ENCODE results near the gene TREML4.

TREML4 gene

DNA sequence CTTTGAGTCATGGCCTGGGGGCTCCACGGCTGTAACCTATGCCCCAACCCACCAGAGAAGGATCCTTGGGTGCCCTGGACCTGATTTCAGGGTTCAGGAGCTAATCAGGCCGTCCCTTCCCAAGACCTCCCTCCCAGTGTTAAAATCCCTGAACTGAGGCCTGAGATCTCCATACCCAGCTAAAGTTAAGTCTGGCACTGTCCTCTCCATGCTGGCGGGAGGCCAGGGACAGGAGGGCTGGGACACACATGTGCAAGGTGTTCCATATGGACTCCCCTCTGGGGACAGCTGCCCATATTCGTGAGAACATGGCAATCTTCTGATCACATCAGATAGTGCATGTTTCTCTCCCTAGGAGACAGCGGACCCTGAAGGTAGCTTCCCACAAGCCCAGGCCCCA, 11.5 kb upstream of the TREML4 start:
- in situ Hi-C loops (cut with MboI; ENCODE audit: low pct_unique_long_range_greater_than_20kb, low sequenced_read_pairs, unreplicated experiment) = no loop called here
- DNase-seq (ENCODE audit: low spot score) = no peak
- TF ChIP-seq, protein P1, sequence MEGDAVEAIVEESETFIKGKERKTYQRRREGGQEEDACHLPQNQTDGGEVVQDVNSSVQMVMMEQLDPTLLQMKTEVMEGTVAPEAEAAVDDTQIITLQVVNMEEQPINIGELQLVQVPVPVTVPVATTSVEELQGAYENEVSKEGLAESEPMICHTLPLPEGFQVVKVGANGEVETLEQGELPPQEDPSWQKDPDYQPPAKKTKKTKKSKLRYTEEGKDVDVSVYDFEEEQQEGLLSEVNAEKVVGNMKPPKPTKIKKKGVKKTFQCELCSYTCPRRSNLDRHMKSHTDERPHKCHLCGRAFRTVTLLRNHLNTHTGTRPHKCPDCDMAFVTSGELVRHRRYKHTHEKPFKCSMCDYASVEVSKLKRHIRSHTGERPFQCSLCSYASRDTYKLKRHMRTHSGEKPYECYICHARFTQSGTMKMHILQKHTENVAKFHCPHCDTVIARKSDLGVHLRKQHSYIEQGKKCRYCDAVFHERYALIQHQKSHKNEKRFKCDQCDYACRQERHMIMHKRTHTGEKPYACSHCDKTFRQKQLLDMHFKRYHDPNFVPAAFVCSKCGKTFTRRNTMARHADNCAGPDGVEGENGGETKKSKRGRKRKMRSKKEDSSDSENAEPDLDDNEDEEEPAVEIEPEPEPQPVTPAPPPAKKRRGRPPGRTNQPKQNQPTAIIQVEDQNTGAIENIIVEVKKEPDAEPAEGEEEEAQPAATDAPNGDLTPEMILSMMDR (IDR thresholded peaks at IDR 0.05; ENCODE audit: extremely low read depth, insufficient read depth, missing control alignments) = no peak

DNA sequence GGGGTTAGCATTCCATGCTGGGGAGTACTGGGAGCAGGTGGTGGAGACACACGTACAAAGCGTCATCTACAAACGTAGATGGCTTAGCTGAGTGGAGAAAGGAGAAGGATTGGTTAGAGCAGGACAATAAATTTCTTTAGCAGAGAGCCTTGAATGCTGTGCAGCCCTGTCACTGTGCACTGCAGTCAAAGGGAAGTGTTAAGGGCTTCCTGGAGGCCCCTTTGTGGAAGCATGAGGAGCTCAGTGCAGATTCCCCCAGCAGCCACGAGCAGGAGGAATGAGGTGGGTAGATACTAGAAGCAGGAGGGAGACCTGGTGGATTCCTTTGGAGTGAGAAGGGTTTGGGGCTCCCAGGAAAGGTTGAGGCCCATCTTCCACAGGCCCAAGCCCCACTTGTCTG, 6.1 kb upstream of the TREML4 start:
- DNase-seq (ENCODE audit: low spot score) = no peak
- TF ChIP-seq, protein P1 (IDR thresholded peaks at IDR 0.05; ENCODE audit: extremely low read depth, insufficient read depth, missing control alignments) = no peak
- in situ Hi-C loops (cut with MboI; ENCODE audit: low pct_unique_long_range_greater_than_20kb, low sequenced_read_pairs, unreplicated experiment) = no loop called here

DNA sequence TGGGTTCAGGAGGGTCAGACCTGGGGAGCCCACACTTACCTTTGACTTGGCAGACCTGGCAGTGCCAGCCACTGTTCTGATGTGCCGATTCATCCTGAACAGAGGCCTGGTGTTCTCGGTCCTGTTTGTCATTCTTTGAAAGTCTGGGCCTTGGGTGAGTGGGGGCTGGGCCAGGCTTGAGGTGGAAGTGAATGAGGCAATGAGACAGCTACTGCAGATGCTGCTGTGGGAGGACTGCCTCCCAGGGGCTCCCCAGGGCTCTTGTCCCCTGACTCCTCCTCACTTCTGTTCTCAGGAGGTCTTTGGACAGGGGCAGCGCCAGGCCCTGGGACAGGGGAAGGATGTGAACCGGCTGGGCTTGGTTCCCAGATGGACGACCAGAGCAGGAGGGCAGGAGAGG, 5.6 kb upstream of the TREML4 start:
- DNase-seq (ENCODE audit: low spot score) = no peak
- in situ Hi-C loops (cut with MboI; ENCODE audit: low pct_unique_long_range_greater_than_20kb, low sequenced_read_pairs, unreplicated experiment) = no loop called here
- TF ChIP-seq, protein P1 (IDR thresholded peaks at IDR 0.05; ENCODE audit: extremely low read depth, insufficient read depth, missing control alignments) = no peak

DNA sequence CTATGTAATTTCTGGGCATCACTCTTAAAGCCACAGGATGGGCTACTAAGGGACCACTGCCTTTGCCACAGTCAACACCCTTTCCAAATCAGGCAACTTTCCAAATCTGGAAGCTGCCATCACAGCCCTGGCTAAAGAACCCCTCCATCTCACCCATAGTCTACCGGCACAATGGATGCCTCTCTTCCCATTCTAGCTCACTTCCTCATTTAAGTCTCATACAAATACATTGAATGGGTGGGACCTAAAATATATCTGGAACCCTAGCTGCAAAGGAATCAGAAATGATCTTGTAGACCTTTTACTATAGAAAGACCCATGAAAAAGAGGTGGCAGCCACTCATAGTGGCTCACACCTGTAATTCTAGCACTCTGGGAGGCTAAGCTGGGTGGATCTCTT, 3.3 kb upstream of the TREML4 start:
- TF ChIP-seq, protein P1 (IDR thresholded peaks at IDR 0.05; ENCODE audit: extremely low read depth, insufficient read depth, missing control alignments) = no peak
- in situ Hi-C loops (cut with MboI; ENCODE audit: low pct_unique_long_range_greater_than_20kb, low sequenced_read_pairs, unreplicated experiment) = no loop called here
- no peak for DNase-seq (ENCODE audit: low spot score)

DNA sequence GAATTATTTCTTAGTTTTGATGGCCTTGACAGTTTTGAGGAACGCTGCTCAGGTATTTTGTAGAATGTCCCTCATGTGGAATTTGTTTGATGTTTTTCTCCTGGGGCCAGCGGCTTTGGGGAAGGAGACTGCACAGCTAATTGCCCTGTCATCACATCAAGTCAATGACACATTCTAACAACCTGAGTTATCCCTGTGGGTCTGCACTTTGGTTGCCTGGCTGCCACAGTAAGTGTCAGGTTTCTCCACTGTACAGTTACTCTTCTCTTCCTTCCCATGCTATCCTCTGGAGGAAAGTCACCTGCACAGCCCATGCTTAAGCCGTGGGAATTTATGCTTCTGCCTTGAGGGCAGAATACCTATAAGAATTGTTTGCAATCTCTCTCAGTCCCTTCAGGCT, 1.4 kb upstream of the TREML4 start:
- DNase-seq (ENCODE audit: low spot score) = no peak
- in situ Hi-C loops (cut with MboI; ENCODE audit: low pct_unique_long_range_greater_than_20kb, low sequenced_read_pairs, unreplicated experiment) = no loop called here
- TF ChIP-seq, protein P1 (IDR thresholded peaks at IDR 0.05; ENCODE audit: extremely low read depth, insufficient read depth, missing control alignments) = no peak

DNA sequence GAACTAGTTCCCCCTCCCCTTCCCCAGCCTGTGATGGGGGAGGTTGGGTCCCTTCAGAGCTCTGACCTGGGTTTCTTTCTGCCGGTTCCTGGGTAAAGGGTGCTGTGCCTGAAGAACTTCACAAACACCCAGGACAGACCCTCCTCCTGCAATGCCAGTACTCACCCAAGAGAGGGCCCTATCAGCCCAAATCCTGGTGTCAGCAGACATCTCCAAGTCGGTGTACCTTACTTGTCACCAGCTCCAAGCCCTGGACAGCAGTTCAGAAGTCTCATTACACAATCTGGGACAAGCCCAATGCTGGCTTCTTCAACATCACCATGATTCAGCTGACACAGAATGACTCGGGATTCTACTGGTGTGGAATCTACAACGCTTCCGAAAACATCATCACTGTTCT, 467 bp downstream of the TREML4 start:
- in situ Hi-C loops (cut with MboI; ENCODE audit: low pct_unique_long_range_greater_than_20kb, low sequenced_read_pairs, unreplicated experiment) = no loop called here
- TF ChIP-seq, protein P1 (IDR thresholded peaks at IDR 0.05; ENCODE audit: extremely low read depth, insufficient read depth, missing control alignments) = no peak
- DNase-seq (ENCODE audit: low spot score) = no peak

DNA sequence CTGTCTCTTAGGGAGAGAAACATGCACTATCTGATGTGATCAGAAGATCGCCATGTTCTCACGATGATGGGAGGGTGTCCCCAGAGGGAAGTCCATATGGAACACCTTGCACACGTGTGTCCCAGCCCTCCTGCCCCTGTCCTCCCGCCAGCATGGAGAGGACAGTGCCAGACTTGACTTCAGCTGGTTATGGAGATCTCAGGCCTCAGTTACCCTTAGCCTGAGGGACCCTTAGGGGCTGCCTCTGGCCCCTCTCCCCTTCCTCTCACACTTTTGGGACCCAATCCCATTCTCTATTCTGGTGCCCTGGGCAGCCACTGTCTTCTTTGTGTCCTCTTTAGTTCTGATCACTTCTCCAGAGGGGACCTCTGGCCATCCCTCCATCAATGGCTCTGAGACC, 1.6 kb downstream of the TREML4 start:
- DNase-seq (ENCODE audit: low spot score) = no peak
- in situ Hi-C loops (cut with MboI; ENCODE audit: low pct_unique_long_range_greater_than_20kb, low sequenced_read_pairs, unreplicated experiment) = no loop called here
- TF ChIP-seq, protein P1 (IDR thresholded peaks at IDR 0.05; ENCODE audit: extremely low read depth, insufficient read depth, missing control alignments) = no peak

Measured in GM13977 (cell line).